HEK293 (cell line): ENCODE measurements around the gene GAS2L2.

Experiments
- ZIC2 ChIP-seq: fragments of 450-650 bp; formaldehyde crosslinking; IDR thresholded peaks from 2 replicates; pipeline ENCODE4 v1.5.1; 2016; ENCODE audit warnings: missing biosample characterization, missing genetic modification characterization
- ZNF138 ChIP-seq: fragments of 450-650 bp; formaldehyde crosslinking; IDR thresholded peaks from 2 replicates; pipeline ENCODE4 v1.5.1; 2016; ENCODE audit warnings: missing biosample characterization, missing genetic modification characterization, borderline replicate concordance
- ZNF274 ChIP-seq, 2 experiments: fragments of 200-500 bp in 1 of 2; fragments of 450-650 bp in 1 of 2; sonication (Bioruptor generic) in 1 of 2; formaldehyde crosslinking in 1 of 2; IDR thresholded peaks; 2 replicates each; pipeline versions ENCODE4 v1.5.1 to v1.6.1; 2014 to 2016; ENCODE audit warnings: borderline replicate concordance in 1 of 2, inconsistent platforms in 1 of 2, low read length in 1 of 2, missing biosample characterization in 1 of 2, missing genetic modification characterization in 1 of 2
- ZNF560 ChIP-seq: fragments of 450-650 bp; formaldehyde crosslinking; IDR thresholded peaks from 2 replicates; pipeline ENCODE4 v1.5.1; 2017; ENCODE audit warnings: missing biosample characterization, missing genetic modification characterization, borderline replicate concordance
- ZNF677 ChIP-seq: fragments of 450-650 bp; IDR thresholded peaks from 2 replicates; pipeline ENCODE4 v1.5.0; 2018; ENCODE audit warnings: missing biosample characterization, mild to moderate bottlenecking, missing genetic modification characterization, moderate library complexity
- TF ChIP-seq, protein P1 (sequence below): fragments of 450-650 bp; formaldehyde crosslinking; conservative IDR thresholded peaks from 2 replicates; pipeline ENCODE4 v1.5.1; 2016; ENCODE audit warnings: low read depth, missing biosample characterization, missing genetic modification characterization
- TF ChIP-seq, protein P2 (sequence below): fragments of 450-650 bp; formaldehyde crosslinking; IDR thresholded peaks from 2 replicates; pipeline ENCODE4 v1.5.1; 2016; ENCODE audit warnings: missing biosample characterization, missing genetic modification characterization
- TF ChIP-seq, protein P3 (sequence below): fragments of 450-650 bp; formaldehyde crosslinking; IDR thresholded peaks from 2 replicates; pipeline ENCODE4 v1.5.1; 2016; ENCODE audit warnings: missing biosample characterization, missing genetic modification characterization
- TF ChIP-seq, protein P4 (sequence below): fragments of 450-650 bp; formaldehyde crosslinking; IDR thresholded peaks from 2 replicates; pipeline ENCODE4 v1.5.1; 2016; ENCODE audit warnings: missing biosample characterization, missing genetic modification characterization

DNA sequence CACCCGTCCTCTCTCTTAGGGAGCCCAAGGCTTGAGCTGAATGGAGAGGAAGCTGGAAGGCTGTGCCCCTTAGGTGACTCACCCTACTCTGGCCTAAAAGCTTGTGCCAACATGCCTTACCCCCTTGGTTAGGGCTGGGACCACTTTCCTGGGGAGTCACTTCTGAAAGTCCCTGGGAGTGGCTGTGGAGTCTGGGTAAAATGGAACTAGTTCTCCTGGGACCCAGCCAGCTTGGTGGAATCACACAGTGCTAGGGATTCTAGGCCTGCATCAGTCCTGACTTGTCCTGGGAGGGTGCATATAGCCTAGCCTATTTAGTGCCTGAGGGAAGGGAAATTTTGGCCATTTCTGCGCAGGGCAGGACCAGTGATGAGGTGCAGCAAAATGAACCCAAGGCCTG, 31.9 kb upstream of the GAS2L2 start:
- TF ChIP-seq, protein P1, sequence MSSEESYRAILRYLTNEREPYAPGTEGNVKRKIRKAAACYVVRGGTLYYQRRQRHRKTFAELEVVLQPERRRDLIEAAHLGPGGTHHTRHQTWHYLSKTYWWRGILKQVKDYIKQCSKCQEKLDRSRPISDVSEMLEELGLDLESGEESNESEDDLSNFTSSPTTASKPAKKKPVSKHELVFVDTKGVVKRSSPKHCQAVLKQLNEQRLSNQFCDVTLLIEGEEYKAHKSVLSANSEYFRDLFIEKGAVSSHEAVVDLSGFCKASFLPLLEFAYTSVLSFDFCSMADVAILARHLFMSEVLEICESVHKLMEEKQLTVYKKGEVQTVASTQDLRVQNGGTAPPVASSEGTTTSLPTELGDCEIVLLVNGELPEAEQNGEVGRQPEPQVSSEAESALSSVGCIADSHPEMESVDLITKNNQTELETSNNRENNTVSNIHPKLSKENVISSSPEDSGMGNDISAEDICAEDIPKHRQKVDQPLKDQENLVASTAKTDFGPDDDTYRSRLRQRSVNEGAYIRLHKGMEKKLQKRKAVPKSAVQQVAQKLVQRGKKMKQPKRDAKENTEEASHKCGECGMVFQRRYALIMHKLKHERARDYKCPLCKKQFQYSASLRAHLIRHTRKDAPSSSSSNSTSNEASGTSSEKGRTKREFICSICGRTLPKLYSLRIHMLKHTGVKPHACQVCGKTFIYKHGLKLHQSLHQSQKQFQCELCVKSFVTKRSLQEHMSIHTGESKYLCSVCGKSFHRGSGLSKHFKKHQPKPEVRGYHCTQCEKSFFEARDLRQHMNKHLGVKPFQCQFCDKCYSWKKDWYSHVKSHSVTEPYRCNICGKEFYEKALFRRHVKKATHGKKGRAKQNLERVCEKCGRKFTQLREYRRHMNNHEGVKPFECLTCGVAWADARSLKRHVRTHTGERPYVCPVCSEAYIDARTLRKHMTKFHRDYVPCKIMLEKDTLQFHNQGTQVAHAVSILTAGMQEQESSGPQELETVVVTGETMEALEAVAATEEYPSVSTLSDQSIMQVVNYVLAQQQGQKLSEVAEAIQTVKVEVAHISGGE = no peak
- TF ChIP-seq, protein P2, sequence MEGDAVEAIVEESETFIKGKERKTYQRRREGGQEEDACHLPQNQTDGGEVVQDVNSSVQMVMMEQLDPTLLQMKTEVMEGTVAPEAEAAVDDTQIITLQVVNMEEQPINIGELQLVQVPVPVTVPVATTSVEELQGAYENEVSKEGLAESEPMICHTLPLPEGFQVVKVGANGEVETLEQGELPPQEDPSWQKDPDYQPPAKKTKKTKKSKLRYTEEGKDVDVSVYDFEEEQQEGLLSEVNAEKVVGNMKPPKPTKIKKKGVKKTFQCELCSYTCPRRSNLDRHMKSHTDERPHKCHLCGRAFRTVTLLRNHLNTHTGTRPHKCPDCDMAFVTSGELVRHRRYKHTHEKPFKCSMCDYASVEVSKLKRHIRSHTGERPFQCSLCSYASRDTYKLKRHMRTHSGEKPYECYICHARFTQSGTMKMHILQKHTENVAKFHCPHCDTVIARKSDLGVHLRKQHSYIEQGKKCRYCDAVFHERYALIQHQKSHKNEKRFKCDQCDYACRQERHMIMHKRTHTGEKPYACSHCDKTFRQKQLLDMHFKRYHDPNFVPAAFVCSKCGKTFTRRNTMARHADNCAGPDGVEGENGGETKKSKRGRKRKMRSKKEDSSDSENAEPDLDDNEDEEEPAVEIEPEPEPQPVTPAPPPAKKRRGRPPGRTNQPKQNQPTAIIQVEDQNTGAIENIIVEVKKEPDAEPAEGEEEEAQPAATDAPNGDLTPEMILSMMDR (tag by site-specific recombination) = no peak
- TF ChIP-seq, protein P3, sequence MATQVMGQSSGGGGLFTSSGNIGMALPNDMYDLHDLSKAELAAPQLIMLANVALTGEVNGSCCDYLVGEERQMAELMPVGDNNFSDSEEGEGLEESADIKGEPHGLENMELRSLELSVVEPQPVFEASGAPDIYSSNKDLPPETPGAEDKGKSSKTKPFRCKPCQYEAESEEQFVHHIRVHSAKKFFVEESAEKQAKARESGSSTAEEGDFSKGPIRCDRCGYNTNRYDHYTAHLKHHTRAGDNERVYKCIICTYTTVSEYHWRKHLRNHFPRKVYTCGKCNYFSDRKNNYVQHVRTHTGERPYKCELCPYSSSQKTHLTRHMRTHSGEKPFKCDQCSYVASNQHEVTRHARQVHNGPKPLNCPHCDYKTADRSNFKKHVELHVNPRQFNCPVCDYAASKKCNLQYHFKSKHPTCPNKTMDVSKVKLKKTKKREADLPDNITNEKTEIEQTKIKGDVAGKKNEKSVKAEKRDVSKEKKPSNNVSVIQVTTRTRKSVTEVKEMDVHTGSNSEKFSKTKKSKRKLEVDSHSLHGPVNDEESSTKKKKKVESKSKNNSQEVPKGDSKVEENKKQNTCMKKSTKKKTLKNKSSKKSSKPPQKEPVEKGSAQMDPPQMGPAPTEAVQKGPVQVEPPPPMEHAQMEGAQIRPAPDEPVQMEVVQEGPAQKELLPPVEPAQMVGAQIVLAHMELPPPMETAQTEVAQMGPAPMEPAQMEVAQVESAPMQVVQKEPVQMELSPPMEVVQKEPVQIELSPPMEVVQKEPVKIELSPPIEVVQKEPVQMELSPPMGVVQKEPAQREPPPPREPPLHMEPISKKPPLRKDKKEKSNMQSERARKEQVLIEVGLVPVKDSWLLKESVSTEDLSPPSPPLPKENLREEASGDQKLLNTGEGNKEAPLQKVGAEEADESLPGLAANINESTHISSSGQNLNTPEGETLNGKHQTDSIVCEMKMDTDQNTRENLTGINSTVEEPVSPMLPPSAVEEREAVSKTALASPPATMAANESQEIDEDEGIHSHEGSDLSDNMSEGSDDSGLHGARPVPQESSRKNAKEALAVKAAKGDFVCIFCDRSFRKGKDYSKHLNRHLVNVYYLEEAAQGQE (tag by site-specific recombination) = no peak
- TF ChIP-seq, protein P4, sequence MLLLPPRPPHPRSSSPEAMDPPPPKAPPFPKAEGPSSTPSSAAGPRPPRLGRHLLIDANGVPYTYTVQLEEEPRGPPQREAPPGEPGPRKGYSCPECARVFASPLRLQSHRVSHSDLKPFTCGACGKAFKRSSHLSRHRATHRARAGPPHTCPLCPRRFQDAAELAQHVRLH (tag by site-specific recombination) = no peak
- no peak for TF ChIP-seq ZNF560 (tag by site-specific recombination)
- no peak for TF ChIP-seq ZNF274 (IDR thresholded peaks at IDR 0.05; ENCODE audit: low read length)
- no peak for TF ChIP-seq ZNF274 (tag by site-specific recombination; IDR thresholded peaks at IDR 0.05; ENCODE audit: borderline replicate concordance)
- no peak for TF ChIP-seq ZIC2 (tag by site-specific recombination)
- no peak for TF ChIP-seq ZNF138 (tag by site-specific recombination)
- no peak for TF ChIP-seq ZNF677 (tag by site-specific recombination)
